Medulla oblongata (tissue), 1 donor: ENCODE results near the gene DENND2A.
"Not testable (repeated sequence)": the region's sequence is repeated elsewhere in the genome, so short reads cannot be mapped to it uniquely, and the experiment has no call there.

Experiments used
- DNase-seq: peaks from one replicate; pipeline ENCODE4 v3.0.0-alpha.2; 2015; ENCODE audit errors: extremely low spot score

DENND2A gene

DNA sequence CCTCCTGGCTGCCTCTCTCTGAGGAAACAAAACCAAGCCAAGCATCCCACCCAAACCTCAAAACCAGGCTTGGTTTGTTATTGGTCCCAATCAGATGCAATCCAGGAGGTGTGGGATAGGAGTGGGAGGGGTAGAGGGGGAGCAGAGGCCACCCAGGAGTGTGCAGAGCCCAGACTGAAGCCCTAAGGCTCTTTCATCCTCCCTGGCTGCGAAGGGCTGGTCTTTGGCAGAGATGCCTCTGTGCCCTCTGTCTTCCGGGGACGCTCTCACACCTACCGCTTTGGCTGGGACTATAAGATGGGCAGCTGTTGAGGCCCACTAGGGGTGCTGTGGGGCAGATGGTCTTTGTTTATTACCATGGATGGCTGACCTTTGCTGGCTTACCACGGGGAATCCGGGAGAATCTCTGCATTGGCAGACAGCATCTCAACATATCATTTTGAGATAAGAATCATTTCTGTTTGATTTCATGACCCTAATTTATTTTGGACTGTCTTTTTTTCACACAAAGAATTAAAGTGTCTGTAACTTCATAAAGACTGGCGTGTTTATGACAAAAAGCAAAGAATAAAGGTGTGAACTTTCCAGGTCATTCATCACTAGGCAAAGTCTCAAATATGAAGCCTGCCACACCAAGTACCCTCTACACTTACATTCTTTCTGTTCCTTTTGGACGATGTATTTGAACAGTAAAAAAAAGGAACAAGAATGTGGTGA lies 6.5 kb upstream of the DENND2A start:
- DNase-seq = peak; percentile 64

DNA sequence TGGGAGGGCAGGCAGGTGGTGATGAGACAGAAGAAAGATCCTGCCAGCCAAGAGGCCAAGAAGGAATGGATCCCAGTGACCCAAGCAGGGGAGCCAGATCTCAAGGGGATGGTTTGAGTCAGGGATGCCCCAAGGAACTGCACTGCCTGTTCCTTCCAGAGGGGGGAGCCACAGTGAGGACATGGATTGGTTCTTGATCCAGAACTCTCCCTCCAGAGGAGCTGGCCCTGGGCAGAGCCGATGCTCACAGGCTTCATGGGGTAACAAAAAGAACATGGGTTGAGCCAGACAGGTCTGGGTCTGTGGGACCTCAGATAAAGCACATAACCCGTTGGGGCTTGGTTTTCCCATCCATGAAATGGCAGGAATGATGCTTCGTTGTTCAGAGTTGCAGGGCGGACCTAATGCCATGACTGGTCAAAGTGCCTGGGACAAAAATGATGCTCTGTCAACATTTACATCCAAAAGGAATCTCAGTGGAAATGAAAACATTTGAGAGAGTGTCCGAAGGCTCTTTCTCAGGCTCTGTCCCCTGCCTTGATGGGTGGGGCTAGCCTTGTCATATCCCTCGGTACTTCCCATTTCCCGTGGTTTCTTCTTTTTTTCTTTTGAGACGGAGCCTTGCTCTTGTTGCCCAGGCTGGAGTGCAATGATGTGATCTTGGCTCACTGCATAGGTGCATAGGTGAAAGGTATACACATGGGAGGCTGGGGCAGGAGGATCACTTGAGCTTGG lies 4.7 kb upstream of the DENND2A start:
- no peak for DNase-seq

DNA sequence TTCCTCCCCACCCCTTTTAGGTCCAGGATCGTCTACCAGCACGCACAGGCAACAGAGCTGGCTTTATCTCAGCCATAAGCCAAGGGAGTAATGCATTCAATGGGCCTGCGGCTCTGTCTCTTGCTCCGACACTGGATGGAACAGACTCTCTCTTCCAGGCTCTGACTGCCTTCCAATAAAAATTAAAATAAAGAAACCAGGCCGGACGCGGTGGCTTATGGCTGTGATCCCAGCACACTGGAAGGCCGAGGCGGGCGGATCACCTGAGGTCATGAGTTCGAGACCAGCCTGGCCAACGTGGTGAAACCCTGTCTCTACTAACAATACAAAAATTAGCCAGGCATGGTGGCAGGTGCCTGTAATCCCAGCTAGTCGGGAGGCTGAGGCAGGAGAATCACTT lies 4.1 kb upstream of the DENND2A start:
- DNase-seq = not testable (repeated sequence)

GRCh38 chr7:140643416-140643815 lies 2.8 kb upstream of the DENND2A start:
- DNase-seq = no peak

GRCh38 chr7:140641524-140642195 lies 1.0 kb upstream of the DENND2A start:
- no peak for DNase-seq

GRCh38 chr7:140640060-140640637 lies 464 bp downstream of the DENND2A start:
- DNase-seq = no peak

- peak; percentile 21 for DNase-seq
Observed at GRCh38 chr7:140639366-140640053, 1.1 kb downstream of the DENND2A start.

GRCh38 chr7:140638173-140638791 lies 2.3 kb downstream of the DENND2A start:
- peak; percentile 20 for DNase-seq

DNA sequence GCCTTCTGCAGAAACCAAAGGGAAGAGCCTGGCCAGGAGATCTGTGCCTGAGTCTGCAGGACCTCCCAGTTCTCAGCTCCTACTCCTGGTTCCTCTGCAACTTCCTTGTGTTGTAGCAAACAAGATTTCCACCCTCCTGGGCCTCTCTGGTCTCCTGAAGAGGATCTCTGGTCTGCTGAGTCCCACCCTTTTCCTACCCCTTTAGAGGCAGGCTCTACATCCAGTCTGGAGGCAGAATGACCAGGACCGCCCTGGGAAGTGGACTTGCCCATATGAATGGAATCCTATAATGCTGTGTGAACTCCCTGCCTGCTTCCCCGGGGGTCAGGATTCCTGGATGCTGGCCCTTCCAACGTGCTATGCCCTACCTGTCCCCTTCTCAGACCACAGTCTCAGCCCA lies 3.2 kb downstream of the DENND2A start:
- DNase-seq = no peak

DNA sequence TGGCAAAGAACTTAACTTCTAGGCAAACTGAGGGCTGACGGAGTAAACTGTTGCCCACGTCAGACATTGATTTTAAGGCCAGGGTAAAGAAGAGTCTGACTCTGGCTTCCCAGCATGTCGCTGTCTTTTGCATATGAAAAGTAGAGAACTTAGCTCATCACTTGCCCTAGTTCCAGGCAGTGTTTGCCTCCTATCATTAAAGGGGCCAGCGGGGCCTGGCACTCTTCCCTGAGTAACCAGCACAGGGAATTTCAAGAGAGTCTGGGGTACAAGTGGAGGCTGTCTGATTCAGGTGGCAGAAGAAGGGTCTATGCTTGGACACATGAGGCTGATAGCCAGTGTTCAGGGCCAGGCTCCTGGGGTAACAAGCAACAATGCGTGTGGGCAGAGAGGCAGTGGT lies 4.8 kb downstream of the DENND2A start:
- DNase-seq = peak; percentile 54

- DNase-seq = no peak
Observed at GRCh38 chr7:140635345-140635744, 5.3 kb downstream of the DENND2A start.

DNA sequence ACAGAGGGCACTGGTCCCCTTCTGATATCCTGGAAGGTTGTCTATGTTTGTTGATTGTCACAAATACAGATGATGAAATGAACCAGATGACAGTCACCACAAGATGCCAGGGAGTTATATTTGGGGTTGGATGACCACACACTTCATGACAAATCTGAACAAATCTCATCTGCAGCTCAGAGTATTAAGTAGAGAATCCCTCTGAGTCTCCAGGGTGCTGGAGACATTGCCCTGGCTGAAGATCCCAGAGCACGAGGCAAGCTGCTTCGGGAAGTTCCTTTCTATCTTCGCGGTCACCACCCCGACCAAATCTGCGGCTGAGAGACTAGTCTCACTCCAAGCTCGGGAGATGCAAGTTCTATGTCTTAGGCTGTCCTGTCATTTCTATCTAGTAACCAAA lies 9.0 kb downstream of the DENND2A start:
- no peak for DNase-seq

GRCh38 chr7:140631021-140631420 lies 9.6 kb downstream of the DENND2A start:
- no peak for DNase-seq

DNA sequence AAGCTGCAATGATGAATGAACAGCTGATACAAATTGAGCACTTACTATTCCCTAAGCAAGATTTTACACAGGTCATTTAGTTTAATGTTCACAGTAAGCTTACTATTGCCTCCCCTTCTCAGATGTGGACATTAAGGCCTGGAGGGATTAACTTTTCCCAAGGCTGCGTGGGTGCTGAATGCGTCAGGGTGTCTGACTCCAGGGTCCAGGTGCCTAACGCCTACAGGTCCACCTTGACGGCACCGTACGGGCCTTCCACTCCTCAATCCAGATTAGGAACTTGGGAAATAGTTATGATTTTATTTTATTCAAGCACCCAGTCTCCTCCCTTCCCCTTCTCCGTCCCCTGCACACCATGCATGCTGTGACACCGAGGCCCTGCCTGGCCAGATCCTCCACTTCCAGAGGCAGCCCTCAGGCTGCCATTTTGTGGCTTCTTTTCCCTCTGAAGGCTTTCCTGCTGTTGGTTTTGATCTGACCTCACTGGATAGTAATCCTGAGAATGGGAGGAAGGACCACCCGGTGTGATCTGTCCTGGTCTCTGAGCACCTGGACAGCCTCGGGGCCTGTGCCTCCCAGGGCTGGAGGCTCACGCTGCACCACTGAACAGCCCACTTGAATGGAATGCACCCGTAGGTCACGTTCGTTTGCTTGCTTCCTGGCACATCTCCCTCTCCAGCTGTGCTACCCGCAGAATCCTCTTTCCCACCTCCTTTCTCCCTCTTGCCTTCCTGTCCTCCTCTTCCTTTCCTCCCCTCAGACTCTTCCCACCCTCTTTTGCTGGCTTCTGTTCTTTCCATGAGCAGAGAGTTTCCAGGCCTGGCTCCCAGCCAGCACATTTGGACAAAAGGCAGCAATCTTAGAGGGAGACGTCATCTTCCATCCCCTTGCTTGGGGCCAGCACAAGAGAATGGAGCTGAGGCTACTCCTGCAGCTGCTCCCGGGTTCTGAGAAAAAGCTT lies 14.4 kb downstream of the DENND2A start:
- peak; percentile 91 for DNase-seq

GRCh38 chr7:140625192-140625558 lies 15.4 kb downstream of the DENND2A start:
- DNase-seq = not testable (repeated sequence)

GRCh38 chr7:140624392-140625191 lies 16.0 kb downstream of the DENND2A start:
- DNase-seq = no peak

DNA sequence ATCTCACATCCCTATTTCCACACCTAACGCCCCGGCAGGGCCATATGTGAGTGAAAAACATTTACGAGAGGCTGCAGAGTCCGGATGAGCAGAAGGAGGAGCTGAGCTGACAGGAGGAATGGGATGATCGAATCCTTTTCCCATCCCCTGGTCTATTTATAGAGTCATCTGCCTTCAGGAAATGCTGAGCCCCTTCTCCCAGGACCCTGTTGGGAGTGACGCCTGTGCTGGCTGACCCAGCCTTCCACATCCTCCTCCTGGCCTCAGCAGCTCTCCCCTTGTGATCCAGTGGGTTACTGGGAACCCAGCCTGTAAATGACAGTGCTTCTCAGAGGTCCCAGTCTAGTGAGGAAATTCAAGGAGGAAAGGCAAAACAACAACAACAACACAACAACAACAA lies 16.6 kb downstream of the DENND2A start:
- DNase-seq = no peak

- DNase-seq = no peak
Observed at GRCh38 chr7:140621401-140622021, 19.1 kb downstream of the DENND2A start.
